HG03460 (cell line): ENCODE data around the gene SMYD3.

Source experiments
- ATAC-seq: cut with Tn5 transposase; IDR thresholded peaks from one replicate; pipeline ENCODE4 v1.9.1; 2021; ENCODE audit not compliant: unreplicated experiment

SMYD3 gene

DNA sequence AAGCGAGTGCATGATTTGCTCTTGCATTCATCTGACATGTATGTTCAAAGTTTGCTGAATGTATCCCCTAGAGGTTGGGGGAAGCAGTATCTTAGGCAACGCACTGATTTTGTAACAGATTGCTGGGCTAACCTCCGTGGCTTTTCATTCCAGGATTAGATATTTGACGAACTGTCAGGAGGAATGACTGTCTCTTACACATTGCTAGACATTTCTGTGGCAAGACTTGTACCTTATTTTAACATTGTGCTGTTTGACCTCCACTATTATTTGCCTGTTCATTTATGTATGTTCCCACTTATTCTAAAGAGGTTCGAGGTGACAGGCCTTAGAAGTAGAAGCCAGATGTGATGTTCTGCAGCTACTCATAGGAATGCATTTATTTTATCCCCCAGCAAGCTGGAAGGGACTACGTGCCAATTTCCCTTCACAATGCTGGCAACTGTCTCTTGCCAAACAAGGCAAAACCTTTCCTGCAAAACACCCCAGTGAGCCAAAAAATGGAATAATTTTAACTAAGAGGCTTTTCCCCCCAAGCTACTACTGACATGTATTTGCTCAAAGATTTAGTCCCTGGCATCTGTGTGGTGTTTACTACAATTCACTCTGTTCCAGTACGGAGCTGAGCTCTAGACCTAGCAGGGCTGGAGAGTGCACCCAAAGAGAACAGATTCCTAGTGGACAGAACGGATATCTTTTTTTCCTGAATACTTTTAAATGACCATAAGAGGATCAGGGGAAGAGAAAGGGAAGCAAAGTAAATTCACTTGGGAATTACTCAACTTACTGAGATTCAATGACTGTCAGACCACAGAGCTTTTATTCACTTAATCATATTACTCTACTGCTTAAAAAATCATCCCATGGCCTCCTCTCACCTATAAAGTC lies 646.2 kb downstream of the SMYD3 start:
- ATAC-seq, result no peak

DNA sequence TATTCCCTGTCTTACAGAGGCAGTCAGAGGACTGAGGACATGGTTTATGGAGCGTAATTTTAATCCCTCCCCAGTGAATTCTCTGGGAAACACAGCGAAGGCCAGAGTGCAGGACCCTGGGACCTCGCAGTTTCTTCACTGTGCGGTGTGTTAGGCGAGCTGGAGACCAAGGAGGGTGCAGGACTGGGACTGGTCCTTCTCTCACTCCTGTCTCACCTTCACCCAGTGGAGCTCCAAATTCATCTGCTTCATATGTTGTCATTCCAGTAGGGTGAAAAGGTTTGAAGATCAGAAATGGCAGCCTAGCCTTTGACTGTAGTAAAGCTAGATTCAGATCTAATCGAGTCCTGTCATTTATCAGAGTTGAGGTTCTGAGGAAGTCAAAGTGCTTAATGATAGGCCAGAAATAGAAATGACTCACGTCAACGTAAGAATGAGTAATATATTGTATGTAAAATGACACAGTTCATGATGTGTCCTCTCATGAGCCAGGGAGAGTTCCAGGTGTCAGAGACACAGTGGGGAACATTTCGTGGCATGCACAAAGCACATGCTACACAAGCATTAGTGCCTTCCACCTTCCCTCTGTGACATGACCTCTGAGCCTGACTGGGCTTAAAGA lies 647.5 kb downstream of the SMYD3 start:
- no peak for ATAC-seq

DNA sequence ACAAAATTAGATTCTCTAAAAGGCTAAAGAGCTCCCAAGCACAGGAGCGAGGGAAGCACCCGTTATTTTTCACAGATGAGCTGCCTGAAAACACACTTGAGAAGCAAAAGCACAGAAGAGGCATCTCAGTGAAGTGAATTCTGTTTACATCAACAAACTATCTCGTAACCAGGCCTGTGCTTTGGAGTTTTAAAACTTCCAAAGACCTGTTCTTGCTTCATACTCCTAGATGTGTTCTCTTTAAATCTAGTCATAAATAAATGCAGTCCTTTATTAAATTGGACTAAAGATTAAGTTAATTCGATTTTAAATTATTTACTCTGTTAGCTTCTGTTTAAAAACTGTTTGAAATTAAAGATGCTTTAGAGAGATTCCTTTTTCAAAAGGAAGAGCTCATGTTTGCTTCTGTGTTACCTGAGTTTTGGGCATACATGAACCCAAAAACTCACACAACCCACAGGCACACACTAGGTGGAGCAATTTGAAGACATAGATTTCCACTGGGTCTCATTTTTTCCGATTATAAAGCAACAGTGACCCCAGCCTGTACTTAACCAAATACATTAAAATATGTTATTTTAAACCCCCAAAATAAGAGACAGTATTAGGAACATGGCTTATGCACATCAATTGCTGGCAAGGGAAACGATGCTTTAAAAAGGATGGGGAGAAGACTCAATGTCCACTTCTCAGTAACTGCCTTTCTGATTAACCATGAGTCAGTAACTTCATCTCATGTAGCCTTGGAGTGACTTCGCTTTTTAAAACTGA lies 648.2 kb downstream of the SMYD3 start:
- ATAC-seq, result no peak

DNA sequence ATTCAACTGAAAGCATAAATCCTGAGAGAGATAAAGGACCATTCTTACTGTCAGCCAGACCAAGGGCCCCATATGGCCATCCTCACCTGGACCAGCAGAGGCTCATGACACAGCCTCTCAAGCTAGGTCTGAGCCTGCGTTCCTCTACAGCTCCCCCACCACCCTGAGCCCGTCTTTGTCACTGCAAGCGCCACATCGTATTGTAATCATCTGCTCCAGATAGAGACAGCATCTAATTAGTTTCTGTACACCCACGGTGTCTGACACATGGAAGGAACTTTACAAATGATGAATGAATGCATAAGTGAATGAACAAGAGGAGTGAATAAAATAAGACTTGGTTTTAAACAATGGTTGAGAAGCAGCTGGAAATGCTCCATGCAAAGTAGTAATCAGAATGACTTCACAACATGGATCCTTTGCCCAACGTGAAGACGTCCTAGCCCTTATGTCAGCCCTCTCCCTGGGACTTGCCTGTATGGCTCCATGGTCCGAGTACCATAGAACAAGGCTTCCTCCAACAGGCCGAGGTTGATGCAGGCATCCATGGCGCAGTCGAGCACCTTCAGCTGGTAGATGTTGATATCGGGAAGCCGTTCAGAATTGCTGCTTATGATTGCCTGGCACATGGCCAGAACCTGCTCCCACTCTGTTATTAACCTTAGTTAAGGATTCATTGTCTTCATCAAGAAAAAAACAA lies 648.9 kb downstream of the SMYD3 start:
- ATAC-seq, result no peak

DNA sequence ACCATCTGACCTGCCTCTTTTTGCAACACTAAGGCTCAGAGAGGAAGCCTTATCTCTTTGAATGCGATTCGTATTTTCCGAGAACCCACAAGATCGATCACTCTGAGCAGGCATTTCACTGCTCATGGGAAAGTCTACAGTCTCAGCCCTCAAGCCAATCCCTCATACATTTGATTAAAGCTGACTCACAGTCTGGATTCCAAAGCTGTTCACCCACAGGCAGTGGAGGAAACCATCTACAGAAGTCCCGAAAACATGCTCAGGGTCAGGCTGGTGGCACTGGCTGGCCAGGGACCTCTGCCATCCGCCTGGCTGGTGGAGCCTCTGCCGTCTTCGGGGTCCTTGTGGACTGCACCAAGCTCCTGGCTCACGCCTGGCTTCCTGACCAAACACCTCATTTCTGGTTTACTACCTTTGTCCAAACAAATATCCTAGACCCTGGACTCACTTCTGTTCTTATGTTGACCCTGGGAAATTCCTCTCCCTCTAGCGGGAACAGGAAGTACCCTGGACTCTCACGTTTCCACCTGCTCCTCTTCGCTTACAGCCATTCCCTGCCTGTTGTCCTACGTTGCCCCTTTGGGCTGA lies 650.0 kb downstream of the SMYD3 start:
- ATAC-seq, result no peak

DNA sequence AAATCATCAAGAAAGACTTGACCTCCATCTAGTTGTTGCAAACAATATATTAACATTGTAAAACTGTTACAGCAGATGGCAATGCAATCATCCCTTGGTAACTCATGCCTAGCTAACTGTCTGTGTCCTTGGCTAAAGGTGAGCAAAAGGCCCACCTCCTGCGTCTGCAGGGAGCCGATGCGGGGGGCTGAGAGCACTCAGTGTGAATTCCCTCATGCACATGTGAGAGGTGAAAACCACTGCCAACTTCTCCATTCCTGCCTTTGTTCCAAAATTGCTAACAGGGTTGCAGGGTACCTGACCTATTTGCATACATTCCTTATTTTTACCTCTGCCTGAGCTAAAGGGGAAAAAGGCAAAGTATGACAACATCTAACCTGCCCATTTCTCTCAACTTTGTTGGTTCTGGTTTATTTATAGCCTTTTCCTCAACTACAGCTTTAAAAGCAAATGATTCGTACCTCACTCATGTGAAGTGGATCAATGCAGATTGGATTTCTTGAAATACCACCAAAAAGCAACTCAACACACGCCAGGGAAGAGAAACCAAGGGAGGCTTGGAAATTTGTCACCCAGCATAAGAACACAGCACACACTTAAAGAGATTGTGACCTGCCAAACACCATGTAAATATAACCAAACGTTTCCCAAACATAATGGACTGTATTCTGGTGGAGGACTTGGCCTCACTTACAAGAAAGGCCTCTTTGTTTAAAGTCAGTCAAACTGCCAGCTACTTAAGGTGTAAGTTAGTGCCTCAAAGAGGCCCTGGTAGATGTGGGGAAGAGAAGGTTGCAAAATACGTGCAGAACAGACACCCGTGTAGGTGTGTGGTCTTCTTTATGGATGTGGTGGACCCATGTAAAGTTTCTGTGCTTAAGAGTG lies 651.0 kb downstream of the SMYD3 start:
- no peak for ATAC-seq

DNA sequence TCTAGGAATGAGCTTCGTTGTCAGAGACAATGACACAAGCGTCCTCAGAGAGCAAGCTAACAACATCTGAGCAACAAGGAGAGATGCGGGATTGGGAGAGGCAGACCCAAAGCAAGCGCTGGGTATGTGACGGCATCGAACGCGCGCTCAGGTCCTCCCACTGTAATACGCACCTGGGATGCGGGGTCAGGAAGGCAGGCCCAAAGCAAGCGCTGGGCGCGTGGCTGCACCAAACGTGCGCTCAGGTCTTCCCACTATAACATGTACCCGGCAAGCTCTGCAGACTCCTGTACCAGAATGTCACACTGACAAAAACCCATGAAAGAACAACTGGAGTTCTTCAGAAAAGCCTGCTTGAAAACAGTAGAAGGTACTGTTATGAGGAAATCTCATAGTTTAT lies 653.8 kb downstream of the SMYD3 start:
- no peak for ATAC-seq

DNA sequence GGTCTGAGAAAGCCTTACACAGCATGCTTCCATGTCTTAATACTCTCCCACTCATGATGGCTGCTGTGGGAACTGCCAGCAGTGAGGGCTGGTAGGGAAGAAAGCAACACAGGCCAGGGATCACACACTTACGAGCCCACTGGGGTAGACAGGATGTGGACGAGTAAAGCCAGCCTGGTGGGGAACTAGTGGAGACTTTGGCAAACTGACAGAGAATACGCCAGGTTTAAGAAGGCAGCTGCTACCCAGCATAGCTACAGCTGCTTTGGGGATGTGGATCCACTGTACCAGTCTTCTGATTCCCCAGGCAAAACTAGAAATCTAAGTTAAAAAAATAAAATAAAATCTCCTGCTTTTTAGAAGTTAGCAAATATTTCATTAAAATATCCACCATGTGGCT lies 664.0 kb downstream of the SMYD3 start:
- ATAC-seq, result no peak

DNA sequence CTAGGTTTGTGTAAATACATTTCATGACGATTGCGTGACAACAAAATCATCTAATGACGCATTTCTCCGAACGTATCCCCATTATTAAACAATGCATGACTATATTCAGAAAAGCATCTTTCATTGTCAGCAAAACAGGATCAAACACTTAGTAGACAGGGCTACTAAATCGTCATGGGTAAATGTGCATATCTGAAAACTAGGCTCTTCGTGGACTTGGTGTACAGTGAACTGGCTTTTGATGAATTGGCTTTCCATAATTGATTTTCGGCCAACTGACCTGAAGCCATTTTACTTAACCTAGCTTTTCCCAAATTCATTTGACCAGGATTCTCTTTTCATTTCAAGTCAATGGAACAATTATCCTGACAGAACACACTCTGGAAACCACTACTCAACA lies 665.0 kb downstream of the SMYD3 start:
- ATAC-seq, result no peak

DNA sequence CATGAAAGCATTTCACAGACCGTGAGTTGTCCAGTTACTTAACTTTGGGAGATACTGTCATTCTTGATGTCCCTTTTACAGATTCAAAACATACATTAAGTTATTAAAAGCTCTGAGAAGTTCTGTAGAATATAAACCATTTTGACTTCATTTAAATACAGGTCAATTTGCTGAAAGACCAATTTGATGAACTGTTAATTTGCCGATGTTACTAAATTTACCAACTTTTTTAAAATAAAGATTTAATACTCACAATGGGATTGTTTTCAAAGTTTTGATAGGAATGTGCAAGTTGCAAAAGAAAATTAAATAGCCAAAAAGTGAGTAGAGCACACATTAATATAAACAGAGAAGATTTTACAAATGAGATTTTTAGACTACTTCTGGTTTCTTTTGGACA lies 666.1 kb downstream of the SMYD3 start:
- ATAC-seq, result no peak

DNA sequence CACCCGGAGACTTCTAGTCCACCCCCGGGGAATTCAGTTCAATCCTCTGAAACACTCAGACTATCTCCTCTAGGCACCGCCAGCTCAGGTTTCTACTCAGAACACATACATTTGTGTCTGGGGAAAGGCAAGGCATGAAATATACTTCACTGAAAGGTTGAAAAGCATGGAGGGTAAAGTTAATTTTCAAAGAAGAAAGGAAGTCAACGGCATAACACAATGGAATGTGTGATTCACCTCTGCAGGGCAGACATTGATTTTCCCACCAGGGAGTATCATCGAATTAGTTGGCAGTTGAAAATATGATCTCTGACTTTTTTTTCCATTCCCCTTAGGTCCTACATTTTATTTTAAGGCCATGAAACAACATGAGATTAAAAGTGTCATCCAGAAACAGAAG lies 669.4 kb downstream of the SMYD3 start:
- ATAC-seq, result no peak

DNA sequence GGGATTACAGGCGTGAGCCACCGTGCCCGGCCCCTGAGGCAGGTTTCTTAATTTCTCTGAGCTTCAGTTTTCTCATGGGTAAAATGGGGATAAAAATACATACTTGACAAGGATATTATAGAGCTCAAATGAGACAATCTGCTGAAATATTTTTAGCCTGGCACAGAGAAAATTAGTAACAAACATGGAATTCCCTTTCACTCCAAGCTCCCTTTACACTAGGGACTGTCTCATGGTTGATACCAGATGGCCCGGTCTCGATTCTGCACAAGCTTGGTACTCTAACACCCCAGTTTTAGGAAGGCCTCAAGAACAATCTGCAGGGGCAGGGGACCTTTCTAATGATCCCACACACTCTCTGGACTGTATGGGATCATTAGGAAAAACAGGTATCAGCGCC lies 671.7 kb downstream of the SMYD3 start:
- ATAC-seq, result no peak

DNA sequence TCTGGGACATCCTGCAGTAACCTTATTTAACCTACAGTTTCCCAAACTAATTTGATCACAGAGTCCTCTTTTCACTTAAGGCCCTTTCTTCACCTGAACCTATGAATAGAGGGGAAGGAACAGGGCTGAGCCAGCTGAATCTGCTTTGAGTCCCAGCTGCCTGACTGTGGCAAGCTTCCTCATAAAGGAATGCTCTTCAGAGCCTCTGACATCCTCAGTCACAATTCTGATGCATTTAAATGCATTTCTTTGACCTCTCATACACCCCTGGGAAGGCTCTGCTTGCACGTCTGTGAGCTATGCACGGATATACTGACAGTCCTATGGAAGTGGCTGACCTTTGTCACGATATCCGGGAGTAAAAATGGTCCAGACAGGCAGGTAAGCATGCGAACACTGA lies 673.1 kb downstream of the SMYD3 start:
- no peak for ATAC-seq

DNA sequence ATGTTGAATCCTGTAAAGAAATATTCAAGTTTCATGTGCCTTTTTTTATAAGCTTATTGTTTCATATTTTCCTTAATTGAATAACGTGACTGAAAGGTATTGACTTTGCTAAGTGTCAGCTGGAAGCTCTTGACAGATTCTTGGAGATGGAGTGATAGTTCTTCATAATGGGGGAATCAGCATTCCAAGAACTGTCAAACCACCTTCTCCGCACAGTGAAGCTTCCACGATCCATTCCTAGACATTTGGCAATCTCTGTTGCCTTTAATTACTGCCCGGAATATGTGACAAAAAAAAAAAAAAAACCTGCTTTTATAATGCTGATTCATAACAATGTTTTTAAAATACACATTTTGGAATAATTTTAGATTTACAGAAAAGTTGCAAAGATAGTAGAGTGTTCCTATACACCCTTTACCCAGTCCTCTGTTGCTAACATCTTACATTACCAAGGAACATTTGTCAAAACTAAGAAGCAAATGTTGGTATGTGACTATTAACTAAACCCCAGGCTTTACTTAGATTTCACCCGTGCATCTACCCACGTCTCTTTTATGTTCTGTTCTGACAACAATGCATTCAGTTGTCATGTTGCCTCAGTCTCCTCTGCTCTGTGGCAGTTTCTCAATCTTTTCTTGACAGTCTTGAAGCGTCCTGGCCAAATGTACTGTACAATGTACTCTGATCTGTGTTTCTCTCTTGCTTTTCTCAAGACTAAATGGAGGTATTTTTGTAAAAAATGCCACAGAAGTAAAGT lies 674.1 kb downstream of the SMYD3 start:
- ATAC-seq, result no peak

DNA sequence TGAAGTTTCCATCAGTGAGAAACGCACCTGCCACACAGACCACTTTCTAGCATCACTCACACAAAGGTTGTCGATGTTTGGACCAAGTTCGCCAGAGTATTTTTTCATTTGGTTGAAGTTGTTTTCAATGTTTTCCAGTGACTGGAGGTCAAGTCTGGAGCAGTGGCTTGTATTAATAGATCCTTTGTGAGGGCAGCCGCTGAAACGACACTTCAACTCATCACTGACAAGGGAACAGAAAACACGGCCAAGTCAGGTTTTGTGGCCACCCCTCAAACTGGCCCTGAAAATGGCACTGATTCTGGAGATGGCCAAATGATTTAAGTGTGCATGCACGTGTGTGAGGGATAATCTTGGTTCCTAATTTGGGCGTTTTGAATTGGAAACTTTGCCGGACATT lies 675.6 kb downstream of the SMYD3 start:
- no peak for ATAC-seq

DNA sequence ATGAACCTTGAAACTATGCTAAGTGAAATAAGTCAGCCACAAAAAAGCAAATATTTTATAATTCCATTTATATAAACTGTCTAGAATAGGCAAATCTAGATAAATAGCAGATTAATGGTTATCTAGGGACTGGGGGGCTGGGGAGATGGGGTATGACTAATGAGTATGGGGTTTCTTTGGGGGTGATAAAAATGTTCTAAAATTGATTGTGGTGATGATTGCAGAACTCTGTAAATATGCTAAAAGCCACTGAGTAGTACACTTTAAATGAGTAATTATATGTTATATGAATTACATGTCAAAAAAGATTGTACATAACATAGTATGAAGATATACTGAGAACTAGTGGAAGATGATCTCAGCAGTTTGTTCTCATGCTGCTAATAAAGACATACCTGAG lies 677.3 kb downstream of the SMYD3 start:
- no peak for ATAC-seq

DNA sequence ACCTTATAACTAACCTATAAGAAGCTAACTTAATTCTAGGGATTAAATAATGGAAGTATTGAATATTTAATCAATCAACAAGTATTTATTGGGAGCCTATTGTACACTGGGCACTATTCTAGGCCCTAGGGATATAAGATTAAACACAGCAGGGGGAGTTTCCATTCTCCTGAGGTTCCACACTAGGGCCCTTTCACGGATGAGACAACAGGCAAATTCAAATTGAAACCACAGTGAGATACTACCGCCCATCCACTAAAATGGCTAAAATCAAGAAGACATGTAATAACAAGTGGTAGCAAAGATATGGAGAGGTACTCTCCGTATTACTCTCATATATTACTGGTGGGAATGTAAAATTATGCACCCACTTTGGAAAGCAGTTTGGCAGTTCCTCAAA lies 677.9 kb downstream of the SMYD3 start:
- ATAC-seq, result no peak

DNA sequence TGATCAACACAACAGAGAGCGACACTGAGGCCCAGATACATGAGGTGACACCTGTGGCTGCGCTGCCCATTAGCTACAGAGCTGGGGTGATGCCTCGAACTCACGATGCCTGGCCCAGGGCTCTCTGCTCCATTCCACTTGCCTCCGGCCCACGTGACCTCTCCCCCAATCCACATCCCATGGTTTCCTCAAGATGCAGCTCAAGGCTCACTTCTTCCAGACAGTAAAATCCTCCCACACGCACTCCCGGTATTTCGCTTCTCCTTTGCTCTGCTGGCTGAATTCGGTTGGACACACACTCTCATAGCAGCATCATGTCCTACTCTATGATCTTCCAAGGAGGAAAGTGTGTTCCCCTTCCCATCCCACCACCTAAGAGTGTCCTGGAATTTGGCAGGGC lies 679.8 kb downstream of the SMYD3 start:
- no peak for ATAC-seq
